DND-41 (cell line): ENCODE results near the gene DGKQ.

ENCODE experiments used
- CTCF ChIP-seq: IDR thresholded peaks from 2 replicates; pipeline ENCODE4 v1.5.1; 2012; ENCODE audit warnings: borderline replicate concordance, low read length, moderate library complexity, mild to moderate bottlenecking; ENCODE audit not compliant: poor library complexity, severe bottlenecking; ENCODE audit errors: extremely low read depth
- EZH2 ChIP-seq: IDR thresholded peaks from 3 replicates; pipeline ENCODE4 v1.6.1; 2012; ENCODE audit warnings: borderline replicate concordance, low read depth, mild to moderate bottlenecking, moderate library complexity, low read length, inconsistent platforms; ENCODE audit not compliant: severe bottlenecking

- TF ChIP-seq EZH2 (no peak), CTCF (no peak)
Measured at GRCh38 chr4:1015179-1015578, 41.8 kb upstream of the DGKQ start.
